GM19043 (cell line): ENCODE results near the gene ABCA7.

Experiments
- ATAC-seq: cut with Tn5 transposase; IDR thresholded peaks from one replicate; pipeline ENCODE4 v1.9.1; 2021; ENCODE audit warnings: low read depth; ENCODE audit not compliant: unreplicated experiment

ABCA7 gene

GRCh38 chr19:1004204-1004802 lies 35.6 kb upstream of the ABCA7 start:
- ATAC-seq: no peak

- ATAC-seq: no peak
Measured at GRCh38 chr19:1004803-1005664, 34.9 kb upstream of the ABCA7 start.

- no peak for ATAC-seq
Measured at GRCh38 chr19:1006711-1007398, 33.1 kb upstream of the ABCA7 start.

- no peak for ATAC-seq
Measured at GRCh38 chr19:1007399-1008251, 32.3 kb upstream of the ABCA7 start.

GRCh38 chr19:1008268-1009040 lies 31.5 kb upstream of the ABCA7 start:
- ATAC-seq: no peak

GRCh38 chr19:1009041-1009980 lies 30.6 kb upstream of the ABCA7 start:
- no peak for ATAC-seq

GRCh38 chr19:1009981-1010538 lies 29.8 kb upstream of the ABCA7 start:
- no peak for ATAC-seq

- no peak for ATAC-seq
Measured at GRCh38 chr19:1010586-1011510, 29.1 kb upstream of the ABCA7 start.

- no peak for ATAC-seq
Measured at GRCh38 chr19:1011831-1012333, 28.0 kb upstream of the ABCA7 start.

GRCh38 chr19:1012334-1012733 lies 27.6 kb upstream of the ABCA7 start:
- ATAC-seq: no peak

- ATAC-seq: no peak
Measured at GRCh38 chr19:1013218-1013617, 26.7 kb upstream of the ABCA7 start.

GRCh38 chr19:1014161-1015060 lies 25.5 kb upstream of the ABCA7 start:
- ATAC-seq: no peak

- no peak for ATAC-seq
Measured at GRCh38 chr19:1015061-1015781, 24.7 kb upstream of the ABCA7 start.

- ATAC-seq: no peak
Measured at GRCh38 chr19:1015782-1016646, 23.9 kb upstream of the ABCA7 start.

GRCh38 chr19:1016647-1017114 lies 23.2 kb upstream of the ABCA7 start:
- no peak for ATAC-seq
